ENCODE measurements around the gene CYP27C1.

Gene CYP27C1

DNA sequence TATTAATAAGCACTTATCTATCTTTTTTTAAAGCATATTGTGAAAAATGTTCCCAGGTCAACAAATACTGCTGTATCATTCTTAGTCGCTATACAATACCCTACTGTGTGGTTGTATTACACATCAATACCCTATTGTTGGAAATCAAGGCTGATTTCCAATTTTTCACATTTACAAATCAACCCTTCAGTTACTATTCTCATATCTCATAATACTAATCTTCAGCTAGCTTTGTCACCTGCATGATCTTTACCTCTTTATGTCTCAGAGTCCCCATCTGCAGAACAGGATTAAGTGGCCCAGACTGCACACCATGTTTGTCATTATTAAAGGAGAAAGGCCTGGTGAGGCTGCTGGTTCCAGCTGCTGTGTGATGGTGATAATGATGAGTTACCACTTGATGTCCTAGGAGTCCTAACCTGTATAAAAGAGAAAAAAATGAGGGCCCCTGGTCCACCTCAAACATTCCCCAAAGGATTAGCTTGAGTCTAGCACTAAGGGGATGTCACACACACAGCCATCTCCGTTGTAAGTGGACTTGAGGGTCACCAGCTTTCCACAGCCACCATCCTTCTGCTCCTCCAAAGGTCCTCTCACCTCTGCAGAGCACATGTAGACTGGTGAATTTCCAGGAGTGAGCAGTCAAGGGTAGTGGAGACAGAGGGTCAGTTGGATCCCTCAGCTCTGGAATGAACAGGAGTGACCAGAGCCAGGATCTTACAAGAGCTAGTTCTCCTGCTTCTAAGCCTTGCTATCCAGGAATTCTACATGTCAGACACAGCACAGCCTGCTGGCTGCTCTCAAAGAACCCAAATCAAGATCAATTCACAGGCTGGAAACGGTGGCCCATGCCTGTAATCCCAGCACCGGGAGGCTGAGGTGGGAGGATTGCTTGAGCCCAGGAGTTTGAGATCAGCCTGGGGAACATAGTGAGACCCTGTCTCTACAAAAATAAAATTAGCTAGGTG lies 77.2 kb downstream of the CYP27C1 start:
- no peaks in the 10 kb centered on the region for H3K36me3 ChIP-seq (ENCODE audit: insufficient read depth, low read length)
- H3K4me1 ChIP-seq (ENCODE audit: insufficient read depth, low read length), result no peaks in the 10 kb centered on the region
- no peak overlapping the region for H3K9ac ChIP-seq (ENCODE audit: low read length)
- no peak overlapping the region for H3K27ac ChIP-seq (ENCODE audit: low read depth, low read length)
- H3K27me3 ChIP-seq (ENCODE audit: control insufficient read depth in 1 of 2, insufficient read depth in 2 of 2, low read length in 2 of 2), result no peaks in the 10 kb centered on the region
- H3K9me3 ChIP-seq (ENCODE audit: low read length), result no peaks in the 10 kb centered on the region
- no peak overlapping the region for H3K4me3 ChIP-seq (ENCODE audit: low read depth in 1 of 2, low read length in 2 of 2)

DNA sequence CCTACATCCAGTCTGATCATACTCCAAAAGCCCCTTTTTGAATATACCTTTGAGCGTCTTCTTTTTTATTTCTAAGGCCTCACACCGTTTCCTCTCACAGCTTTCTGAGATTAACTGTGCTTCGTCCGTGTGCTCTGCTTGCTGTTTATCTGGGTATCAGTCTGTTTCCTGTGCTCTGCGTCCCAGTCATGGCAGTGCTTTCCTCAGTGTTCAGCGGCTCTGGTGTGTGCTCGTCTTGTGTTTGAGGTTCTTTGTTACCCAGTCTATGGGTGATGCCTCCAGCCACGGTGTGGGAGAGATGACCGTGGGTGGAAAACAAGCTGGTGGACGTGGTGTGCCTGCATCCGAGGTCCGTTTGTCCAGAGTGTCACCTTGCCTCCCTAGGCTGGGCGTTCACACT lies 79.6 kb downstream of the CYP27C1 start:
- Histone ChIP-seq H3K27me3 (ENCODE audit: control insufficient read depth in 1 of 2, insufficient read depth in 2 of 2, low read length in 2 of 2) (no peaks in the 10 kb centered on the region), H3K9ac (ENCODE audit: low read length) (no peak overlapping the region), H3K4me3 (ENCODE audit: low read depth in 1 of 2, low read length in 2 of 2) (no peak overlapping the region), H3K36me3 (ENCODE audit: insufficient read depth, low read length) (no peaks in the 10 kb centered on the region), H3K4me1 (ENCODE audit: insufficient read depth, low read length) (no peaks in the 10 kb centered on the region), H3K9me3 (ENCODE audit: low read length) (no peaks in the 10 kb centered on the region), H3K27ac (ENCODE audit: low read depth, low read length) (no peak overlapping the region)

DNA sequence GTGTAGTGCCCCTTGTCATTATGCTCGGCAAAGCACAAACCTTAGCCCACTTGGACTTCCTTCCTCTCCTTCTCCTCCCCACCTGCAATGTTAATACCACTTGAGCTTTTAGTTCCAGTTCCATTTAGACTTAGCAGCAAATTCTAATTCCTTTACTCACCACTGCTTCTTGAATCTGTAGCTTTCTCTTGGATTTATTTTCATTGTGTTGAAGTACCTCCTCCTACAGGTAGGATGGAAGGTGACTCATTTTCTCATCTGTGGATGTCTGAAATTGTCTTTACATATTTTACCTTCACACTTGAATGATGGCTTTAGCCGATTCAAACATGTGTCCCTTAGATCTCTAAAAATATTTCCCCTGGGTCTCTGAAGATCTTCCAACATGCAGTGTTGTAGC lies 80.3 kb downstream of the CYP27C1 start:
- H3K36me3 ChIP-seq (ENCODE audit: insufficient read depth, low read length), result no peaks in the 10 kb centered on the region
- no peaks in the 10 kb centered on the region for H3K9me3 ChIP-seq (ENCODE audit: low read length)
- H3K27ac ChIP-seq (ENCODE audit: low read depth, low read length), result no peak overlapping the region
- no peaks in the 10 kb centered on the region for H3K4me1 ChIP-seq (ENCODE audit: insufficient read depth, low read length)
- no peak overlapping the region for H3K4me3 ChIP-seq (ENCODE audit: low read depth in 1 of 2, low read length in 2 of 2)
- no peak overlapping the region for H3K9ac ChIP-seq (ENCODE audit: low read length)
- H3K27me3 ChIP-seq (ENCODE audit: control insufficient read depth in 1 of 2, insufficient read depth in 2 of 2, low read length in 2 of 2), result no peaks in the 10 kb centered on the region

GRCh38 chr2:127138281-127138680 lies 81.8 kb downstream of the CYP27C1 start:
- Histone ChIP-seq H3K4me1 (ENCODE audit: insufficient read depth, low read length) (no peaks in the 10 kb centered on the region), H3K27ac (ENCODE audit: low read depth, low read length) (no peak overlapping the region), H3K4me3 (ENCODE audit: low read depth in 1 of 2, low read length in 2 of 2) (no peak overlapping the region), H3K27me3 (ENCODE audit: control insufficient read depth in 1 of 2, insufficient read depth in 2 of 2, low read length in 2 of 2) (no peaks in the 10 kb centered on the region), H3K9ac (ENCODE audit: low read length) (no peak overlapping the region), H3K36me3 (ENCODE audit: insufficient read depth, low read length) (no peaks in the 10 kb centered on the region), H3K9me3 (ENCODE audit: low read length) (no peaks in the 10 kb centered on the region)

- H3K36me3 ChIP-seq (ENCODE audit: insufficient read depth, low read length), result no peaks in the 10 kb centered on the region
- no peak overlapping the region for H3K4me3 ChIP-seq (ENCODE audit: low read depth in 1 of 2, low read length in 2 of 2)
- H3K27me3 ChIP-seq (ENCODE audit: control insufficient read depth in 1 of 2, insufficient read depth in 2 of 2, low read length in 2 of 2), result no peaks in the 10 kb centered on the region
- H3K9me3 ChIP-seq (ENCODE audit: low read length), result no peaks in the 10 kb centered on the region
- no peaks in the 10 kb centered on the region for H3K4me1 ChIP-seq (ENCODE audit: insufficient read depth, low read length)
- no peak overlapping the region for H3K27ac ChIP-seq (ENCODE audit: low read depth, low read length)
- no peak overlapping the region for H3K9ac ChIP-seq (ENCODE audit: low read length)
Measured at GRCh38 chr2:127137741-127138140, 82.4 kb downstream of the CYP27C1 start.

- no peaks in the 10 kb centered on the region for H3K4me1 ChIP-seq (ENCODE audit: insufficient read depth, low read length)
- no peaks in the 10 kb centered on the region for H3K27me3 ChIP-seq (ENCODE audit: control insufficient read depth in 1 of 2, insufficient read depth in 2 of 2, low read length in 2 of 2)
- no peak overlapping the region for H3K27ac ChIP-seq (ENCODE audit: low read depth, low read length)
- H3K36me3 ChIP-seq (ENCODE audit: insufficient read depth, low read length), result no peaks in the 10 kb centered on the region
- no peaks in the 10 kb centered on the region for H3K9me3 ChIP-seq (ENCODE audit: low read length)
- no peak overlapping the region for H3K4me3 ChIP-seq (ENCODE audit: low read depth in 1 of 2, low read length in 2 of 2)
- no peak overlapping the region for H3K9ac ChIP-seq (ENCODE audit: low read length)
Measured at GRCh38 chr2:127137225-127137624, 82.9 kb downstream of the CYP27C1 start.

- no peak overlapping the region for H3K27ac ChIP-seq (ENCODE audit: low read depth, low read length)
Measured at GRCh38 chr2:127134833-127135830, 85.0 kb downstream of the CYP27C1 start.

DNA sequence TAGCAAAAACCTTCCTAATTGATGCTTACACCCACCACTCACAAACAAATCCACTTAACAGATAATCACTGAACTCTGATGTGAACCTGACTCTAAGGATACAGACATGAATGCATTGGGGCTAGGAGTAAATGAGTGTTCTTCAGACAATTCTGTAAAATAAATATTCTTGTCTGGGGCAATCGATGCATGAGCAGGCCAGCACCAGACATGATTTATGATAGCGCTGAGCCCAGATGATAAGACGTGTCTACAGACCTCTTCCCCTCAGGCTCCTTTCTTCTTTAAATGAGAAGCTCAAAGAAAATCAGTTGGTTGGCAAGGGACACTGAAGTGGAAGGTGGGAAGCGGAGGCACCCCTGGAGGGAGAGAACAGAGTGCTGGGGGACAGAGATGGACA lies 85.9 kb downstream of the CYP27C1 start:
- Histone ChIP-seq H3K27ac (ENCODE audit: low read depth, low read length) (no peak overlapping the region), H3K4me1 (ENCODE audit: insufficient read depth, low read length) (no peaks in the 10 kb centered on the region), H3K36me3 (ENCODE audit: insufficient read depth, low read length) (no peaks in the 10 kb centered on the region)

More at GRCh38 chr2:127134833-127135830, 85.0 kb downstream of the CYP27C1 start:
- no peak overlapping the region for H3K9ac ChIP-seq (ENCODE audit: low read length)
- H3K27me3 ChIP-seq (ENCODE audit: control insufficient read depth in 1 of 2, insufficient read depth in 2 of 2, low read length in 2 of 2), result no peaks in the 10 kb centered on the region
- H3K4me3 ChIP-seq (ENCODE audit: low read depth in 1 of 2, low read length in 2 of 2), result no peak overlapping the region
- no peaks in the 10 kb centered on the region for H3K4me1 ChIP-seq (ENCODE audit: insufficient read depth, low read length)
- no peaks in the 10 kb centered on the region for H3K9me3 ChIP-seq (ENCODE audit: low read length)
- no peaks in the 10 kb centered on the region for H3K36me3 ChIP-seq (ENCODE audit: insufficient read depth, low read length)

More for the DNA sequence above, 85.9 kb downstream of the CYP27C1 start:
- no peaks in the 10 kb centered on the region for H3K9me3 ChIP-seq (ENCODE audit: low read length)
- no peak overlapping the region for H3K4me3 ChIP-seq (ENCODE audit: low read depth in 1 of 2, low read length in 2 of 2)
- no peak overlapping the region for H3K9ac ChIP-seq (ENCODE audit: low read length)
- no peaks in the 10 kb centered on the region for H3K27me3 ChIP-seq (ENCODE audit: control insufficient read depth in 1 of 2, insufficient read depth in 2 of 2, low read length in 2 of 2)
